HG02798 (cell line): ENCODE results near the gene FAM177B.

Experiments used
- ATAC-seq: cut with Tn5 transposase; IDR thresholded peaks from one replicate; pipeline ENCODE4 v1.9.1; 2021; ENCODE audit warnings: mild to moderate bottlenecking; ENCODE audit not compliant: unreplicated experiment, poor library complexity

The FAM177B gene

DNA sequence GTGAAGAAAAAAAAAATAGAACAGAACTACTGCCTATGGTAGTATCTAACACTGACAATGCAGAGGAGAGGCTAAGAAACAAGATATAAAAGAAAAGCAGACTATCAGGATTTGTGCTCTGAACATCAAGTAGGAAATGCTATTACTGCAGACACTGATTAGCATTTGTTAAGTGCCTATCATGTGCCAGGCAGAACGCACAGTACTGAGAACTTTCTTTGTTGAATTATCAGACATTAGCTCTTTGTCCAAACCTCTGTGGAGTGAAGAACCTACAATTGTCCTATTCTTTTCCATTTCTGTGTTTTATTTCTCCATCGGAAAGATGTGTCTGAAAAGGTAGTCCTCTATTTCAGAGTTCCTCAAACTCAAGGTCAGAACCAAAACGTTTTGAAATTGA is 47.4 kb downstream of the FAM177B start:
- no peak for ATAC-seq

- ATAC-seq = no peak
Measured at GRCh38 chr1:222784916-222785315, 47.9 kb downstream of the FAM177B start.

DNA sequence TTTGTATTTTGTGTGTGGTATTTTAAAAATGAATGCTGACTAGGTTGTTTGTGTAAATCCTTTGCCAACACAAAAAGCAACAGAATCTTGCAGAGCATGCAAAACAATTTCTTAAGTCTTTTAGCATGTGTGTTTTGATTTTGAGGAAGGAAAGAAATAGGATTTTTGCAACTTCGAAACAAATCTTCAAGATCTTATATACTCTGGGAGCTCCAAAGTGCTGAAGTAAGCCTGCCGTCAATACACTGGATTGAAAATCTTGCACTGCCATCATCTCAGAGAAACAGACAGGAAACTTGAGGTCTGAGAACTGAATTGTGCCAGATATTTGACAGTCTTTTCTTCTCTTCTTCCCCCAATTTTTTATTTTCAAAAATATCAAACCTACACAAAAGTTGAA is 48.5 kb downstream of the FAM177B start:
- no peak for ATAC-seq

GRCh38 chr1:222786121-222786520 is 49.1 kb downstream of the FAM177B start:
- no peak for ATAC-seq

DNA sequence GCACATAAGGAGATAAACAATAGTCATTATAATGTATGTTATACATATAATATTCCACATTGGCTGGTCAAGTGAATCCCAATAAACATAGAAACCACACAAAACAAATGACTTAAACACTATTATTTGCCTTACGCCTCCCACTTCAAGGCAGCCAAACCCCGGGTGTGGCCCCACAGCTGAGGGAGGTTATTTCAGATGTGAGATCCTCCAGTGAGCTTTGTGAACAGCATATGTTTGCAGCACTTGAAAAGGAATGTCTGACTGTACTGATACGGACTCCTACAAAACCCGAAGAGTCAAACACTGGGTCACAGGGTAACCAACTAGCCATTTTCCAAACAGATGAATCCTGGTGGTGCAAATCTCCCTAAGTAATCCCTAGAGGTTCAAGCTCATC is 50.7 kb downstream of the FAM177B start:
- ATAC-seq = no peak

- no peak for ATAC-seq
Measured at GRCh38 chr1:222788402-222789156, 51.6 kb downstream of the FAM177B start.

DNA sequence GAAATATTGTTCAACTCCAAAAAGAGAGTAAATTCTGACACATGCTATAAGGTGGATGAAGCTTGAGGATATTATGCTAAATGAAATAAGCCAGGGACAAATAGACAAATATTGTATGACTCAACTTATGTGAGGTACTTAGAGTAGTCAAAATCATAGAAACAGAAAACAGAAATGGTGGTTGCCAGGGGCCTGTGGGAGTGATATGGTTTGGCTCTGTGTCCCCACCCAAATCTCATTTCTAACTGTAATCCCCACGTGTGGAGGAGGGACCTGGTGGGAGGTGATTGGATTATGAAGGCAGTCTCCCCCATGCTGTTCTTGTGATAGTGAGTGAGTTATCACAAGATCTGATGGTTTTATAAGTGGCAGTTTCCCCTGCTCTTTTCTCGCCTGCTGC is 53.1 kb downstream of the FAM177B start:
- ATAC-seq = no peak

GRCh38 chr1:222790520-222790919 is 53.5 kb downstream of the FAM177B start:
- no peak for ATAC-seq

DNA sequence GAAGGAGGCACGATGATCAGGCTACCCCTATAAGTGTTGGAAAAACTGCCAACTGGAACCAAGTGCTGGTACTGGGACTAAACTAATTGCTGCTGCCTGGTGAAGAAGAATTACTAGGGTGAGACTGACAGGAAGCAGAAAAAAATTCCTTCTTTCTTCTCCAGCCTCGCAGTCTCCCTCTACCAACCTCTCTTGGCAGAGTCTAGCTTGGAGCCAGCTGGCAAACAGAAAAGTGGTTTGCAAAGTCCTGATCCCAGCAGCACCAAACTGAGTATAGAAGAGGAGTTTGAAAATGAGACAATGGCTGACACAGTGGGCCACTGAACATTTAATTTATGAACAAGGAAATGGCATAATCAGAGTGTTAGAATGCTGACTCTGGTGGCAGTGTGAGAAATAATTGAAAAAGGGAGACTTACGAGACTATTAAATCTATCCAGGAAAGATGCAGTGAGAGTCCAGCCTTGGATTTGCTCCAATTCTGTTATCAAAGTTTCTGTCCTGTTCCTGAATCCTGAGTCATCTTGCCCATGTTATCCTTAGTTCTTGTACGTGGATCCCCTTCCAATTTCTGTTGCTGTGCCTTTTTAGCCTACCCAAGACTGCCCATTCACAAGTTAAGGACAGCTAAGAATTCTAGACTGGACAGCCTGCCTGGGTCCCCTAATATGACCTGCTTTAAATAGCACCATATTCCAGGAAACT is 54.2 kb downstream of the FAM177B start:
- ATAC-seq = no peak

DNA sequence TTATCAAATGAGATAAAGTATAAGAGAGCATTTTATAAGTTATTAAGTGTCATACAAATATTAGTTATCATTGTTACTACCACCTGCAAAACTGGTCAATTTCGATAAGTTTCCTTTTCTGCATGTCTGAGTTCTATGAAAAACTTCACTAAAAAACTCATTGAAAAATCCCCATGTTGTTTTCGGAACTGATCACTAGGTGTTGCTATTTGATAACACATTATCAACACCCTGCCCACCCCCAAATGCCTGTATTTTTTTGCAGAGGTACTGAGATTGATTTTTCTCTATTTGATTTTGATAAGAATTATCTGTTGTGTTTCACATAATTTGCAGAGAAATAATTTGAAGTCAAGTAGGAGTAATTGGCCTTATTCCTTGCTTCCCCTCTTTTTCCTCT is 55.7 kb downstream of the FAM177B start:
- ATAC-seq = no peak

- no peak for ATAC-seq
Measured at GRCh38 chr1:222794656-222795474, 57.9 kb downstream of the FAM177B start.

GRCh38 chr1:222798116-222798515 is 61.1 kb downstream of the FAM177B start:
- no peak for ATAC-seq

DNA sequence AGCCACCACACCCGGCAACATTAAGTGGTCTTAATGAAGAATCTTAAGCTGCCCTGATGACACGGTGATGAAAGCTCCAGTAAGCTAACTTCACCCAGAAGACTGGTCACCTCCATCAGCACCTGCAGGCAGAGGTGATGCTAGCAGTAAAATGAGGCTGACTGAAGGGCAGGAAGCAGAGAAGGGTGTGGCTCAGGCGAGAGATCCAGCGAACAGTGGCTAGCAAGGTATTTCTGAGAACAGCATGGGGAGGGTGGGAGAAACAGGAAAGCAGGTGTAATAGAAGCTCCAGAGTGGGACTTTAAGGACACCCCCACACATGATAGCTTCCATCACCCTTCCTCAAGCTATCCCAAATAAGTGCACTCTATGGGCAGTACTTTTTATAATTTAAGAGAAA is 62.0 kb downstream of the FAM177B start:
- no peak for ATAC-seq
